Prostate gland (tissue), 2 donors: ENCODE data around the gene AGR3. TPM values are rescaled to one million over a fixed set of nuclear protein-coding genes. Genes with fewer than 3 reads are reported as not detected.

Experiments
- DNase-seq: peaks from one replicate; pipeline ENCODE4 v3.0.0-alpha.2; 2019; ENCODE audit warnings: low spot score
- H3K27ac ChIP-seq, 2 donors: fragments of 200-600 bp; sonication (generic); 2 replicates each; pipeline ENCODE4 v1.5.1; 2017 to 2019
- H3K27me3 ChIP-seq: fragments of 200-600 bp; sonication (generic); replicated peaks from 2 replicates; pipeline ENCODE4 v1.5.1; 2019; ENCODE audit not compliant: insufficient read depth
- H3K36me3 ChIP-seq, 2 donors: fragments of 200-600 bp; sonication (generic); 1 replicate in 1 of 2; 2 replicates in 1 of 2; pipeline versions ENCODE4 v1.5.1 to v1.8.1; 2017 to 2019
- H3K4me1 ChIP-seq: fragments of 200-600 bp; sonication (generic); replicated peaks from 2 replicates; pipeline ENCODE4 v1.5.1; 2019
- H3K4me3 ChIP-seq, 2 donors: fragments of 200-600 bp; sonication (generic); 2 replicates each; pipeline ENCODE4 v1.5.1; 2017 to 2019
- H3K9me3 ChIP-seq: fragments of 200-600 bp; sonication (generic); 2 replicates; pipeline ENCODE4 v1.5.1; 2017
- POLR2A ChIP-seq: fragments of 450-650 bp; IDR thresholded peaks from one replicate; pipeline ENCODE4 v1.6.1; 2016; ENCODE audit warnings: antibody characterized with exemption, mild to moderate bottlenecking
- POLR2AphosphoS5 ChIP-seq: sonication (generic); formaldehyde crosslinking; IDR thresholded peaks from one replicate; pipeline ENCODE4 v1.6.1; 2017; ENCODE audit warnings: antibody characterized with exemption
- WGBS: methylation state at CpG from one replicate; pipeline ENCODE4 v1.1.5; 2018; 5-methylcytosine and 5-hydroxymethylcytosine counted together
- intact Hi-C: fragments of 100-400 bp; cut with DNase I; formaldehyde crosslinking; loops from one replicate; pipeline ENCODE4 v1.14.2; 2022
- total RNA-seq, 2 donors: library from RNA; depleted of rRNA; stranded (reverse); fragments of >200 nt; gene quantifications; one replicate each; pipeline ENCODE4 v1.1.0, GENCODE V29; 2016
- TF ChIP-seq, protein P1 (sequence below), 4 experiments: fragments of 200-600 bp in 2 of 4; fragments of 450-650 bp in 2 of 4; sonication (generic) in 2 of 4; IDR thresholded peaks; 1 replicate in 3 of 4; 2 replicates in 1 of 4; pipeline ENCODE4 v1.5.1; 2016 to 2019; ENCODE audit warnings: antibody characterized with exemption in 4 of 4, mild to moderate bottlenecking in 2 of 4, moderate library complexity in 2 of 4

Gene AGR3
- total RNA-seq, 2 donors from 2014 or later, result 6.7 TPM; not detected in 1

DNA sequence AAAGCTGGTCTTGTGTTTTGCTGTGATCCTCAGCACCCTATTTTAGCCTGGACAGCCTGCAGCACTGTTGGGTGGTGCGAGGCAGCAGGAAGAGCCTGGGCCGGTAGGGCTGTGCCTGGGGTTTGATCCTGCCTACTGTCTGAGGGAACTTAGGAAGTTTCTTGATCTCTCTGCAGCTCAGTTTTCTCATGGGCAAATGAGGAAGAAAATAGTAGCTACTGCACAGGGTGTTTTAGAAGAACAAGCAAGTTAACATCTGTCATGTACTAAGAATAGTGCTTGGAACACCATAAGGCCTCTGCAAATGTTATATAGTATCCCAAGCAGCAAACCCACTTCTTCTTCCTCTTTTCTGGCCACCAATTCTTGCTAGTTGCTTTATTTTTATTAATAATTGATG is 65.0 kb downstream of the AGR3 start:
- Histone ChIP-seq H3K9me3 (no peaks in the 10 kb centered on the region), H3K4me3 (no peak overlapping the region), H3K4me1 (no peaks in the 10 kb centered on the region), H3K36me3 (no peaks in the 10 kb centered on the region), H3K27me3 (no peaks in the 10 kb centered on the region), H3K27ac (no peak overlapping the region)
- no peak for DNase-seq
- intact Hi-C loops, result no loop called here
- no peak for TF ChIP-seq POLR2A
- TF ChIP-seq, protein P1, sequence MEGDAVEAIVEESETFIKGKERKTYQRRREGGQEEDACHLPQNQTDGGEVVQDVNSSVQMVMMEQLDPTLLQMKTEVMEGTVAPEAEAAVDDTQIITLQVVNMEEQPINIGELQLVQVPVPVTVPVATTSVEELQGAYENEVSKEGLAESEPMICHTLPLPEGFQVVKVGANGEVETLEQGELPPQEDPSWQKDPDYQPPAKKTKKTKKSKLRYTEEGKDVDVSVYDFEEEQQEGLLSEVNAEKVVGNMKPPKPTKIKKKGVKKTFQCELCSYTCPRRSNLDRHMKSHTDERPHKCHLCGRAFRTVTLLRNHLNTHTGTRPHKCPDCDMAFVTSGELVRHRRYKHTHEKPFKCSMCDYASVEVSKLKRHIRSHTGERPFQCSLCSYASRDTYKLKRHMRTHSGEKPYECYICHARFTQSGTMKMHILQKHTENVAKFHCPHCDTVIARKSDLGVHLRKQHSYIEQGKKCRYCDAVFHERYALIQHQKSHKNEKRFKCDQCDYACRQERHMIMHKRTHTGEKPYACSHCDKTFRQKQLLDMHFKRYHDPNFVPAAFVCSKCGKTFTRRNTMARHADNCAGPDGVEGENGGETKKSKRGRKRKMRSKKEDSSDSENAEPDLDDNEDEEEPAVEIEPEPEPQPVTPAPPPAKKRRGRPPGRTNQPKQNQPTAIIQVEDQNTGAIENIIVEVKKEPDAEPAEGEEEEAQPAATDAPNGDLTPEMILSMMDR (IDR thresholded peaks at IDR 0.05), result no peak
- no peak for TF ChIP-seq POLR2AphosphoS5
- 40% methylated on average over 2 of the region's 2 CpGs for WGBS

DNA sequence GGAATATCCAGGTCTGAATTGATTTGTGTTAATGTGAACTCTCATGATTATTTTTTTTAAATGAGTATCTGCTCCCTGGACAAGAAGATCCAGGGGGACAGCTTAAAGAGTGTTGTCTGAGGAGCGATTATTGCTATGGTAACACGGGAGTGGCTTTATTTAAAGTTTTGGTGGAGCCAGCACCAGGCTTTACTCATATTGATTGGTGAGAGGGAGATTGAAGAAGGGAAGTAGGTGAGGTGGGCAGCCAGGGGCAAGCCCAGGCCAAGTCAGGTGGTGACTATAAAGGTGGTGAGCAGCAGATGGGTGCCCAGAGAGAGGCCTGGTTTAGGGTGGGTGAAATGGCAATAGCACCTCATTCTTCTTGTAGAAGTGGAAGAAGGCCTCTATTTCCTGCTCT is 66.8 kb downstream of the AGR3 start:
- no peaks in the 10 kb centered on the region for H3K9me3 ChIP-seq
- no peaks in the 10 kb centered on the region for H3K36me3 ChIP-seq
- H3K27ac ChIP-seq, result no peak overlapping the region
- no peak overlapping the region for H3K4me3 ChIP-seq
- 84% methylated on average over 2 of the region's 2 CpGs for WGBS
- no peak for DNase-seq
- intact Hi-C loops, result no loop called here
- H3K27me3 ChIP-seq, result no peaks in the 10 kb centered on the region
- TF ChIP-seq POLR2A (no peak), POLR2AphosphoS5 (no peak)
- TF ChIP-seq, protein P1 (IDR thresholded peaks at IDR 0.05), result no peak
- H3K4me1 ChIP-seq, result no peaks in the 10 kb centered on the region

DNA sequence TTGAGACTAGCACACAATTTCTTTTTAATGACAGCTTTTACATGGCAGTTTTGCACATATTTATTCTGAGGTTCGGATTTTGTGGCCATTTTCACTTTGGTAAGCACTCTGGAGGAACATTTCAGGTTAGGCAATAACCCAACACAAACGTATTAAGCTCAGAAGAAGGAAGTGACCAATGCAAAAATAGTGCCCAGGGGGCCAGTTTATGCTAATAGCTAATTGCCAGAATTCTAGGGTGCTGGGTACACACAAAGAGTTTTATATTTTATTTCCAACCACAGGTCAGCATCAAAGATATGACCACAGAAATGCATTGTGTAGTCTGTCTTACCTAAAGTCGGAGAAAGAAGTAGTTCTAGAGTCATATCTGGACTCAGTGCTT is 68.6 kb downstream of the AGR3 start:
- intact Hi-C loops, result no loop called here
- Histone ChIP-seq H3K27me3 (no peaks in the 10 kb centered on the region), H3K4me3 (no peak overlapping the region), H3K4me1 (no peaks in the 10 kb centered on the region), H3K36me3 (no peaks in the 10 kb centered on the region), H3K27ac (no peak overlapping the region), H3K9me3 (no peaks in the 10 kb centered on the region)
- TF ChIP-seq POLR2AphosphoS5, result no peak
- TF ChIP-seq, protein P1 (IDR thresholded peaks at IDR 0.05), result no peak
- no peak for TF ChIP-seq POLR2A
- WGBS, result 36% methylated on average over 3 of the region's 3 CpGs
- peak; percentile 18 for DNase-seq

DNA sequence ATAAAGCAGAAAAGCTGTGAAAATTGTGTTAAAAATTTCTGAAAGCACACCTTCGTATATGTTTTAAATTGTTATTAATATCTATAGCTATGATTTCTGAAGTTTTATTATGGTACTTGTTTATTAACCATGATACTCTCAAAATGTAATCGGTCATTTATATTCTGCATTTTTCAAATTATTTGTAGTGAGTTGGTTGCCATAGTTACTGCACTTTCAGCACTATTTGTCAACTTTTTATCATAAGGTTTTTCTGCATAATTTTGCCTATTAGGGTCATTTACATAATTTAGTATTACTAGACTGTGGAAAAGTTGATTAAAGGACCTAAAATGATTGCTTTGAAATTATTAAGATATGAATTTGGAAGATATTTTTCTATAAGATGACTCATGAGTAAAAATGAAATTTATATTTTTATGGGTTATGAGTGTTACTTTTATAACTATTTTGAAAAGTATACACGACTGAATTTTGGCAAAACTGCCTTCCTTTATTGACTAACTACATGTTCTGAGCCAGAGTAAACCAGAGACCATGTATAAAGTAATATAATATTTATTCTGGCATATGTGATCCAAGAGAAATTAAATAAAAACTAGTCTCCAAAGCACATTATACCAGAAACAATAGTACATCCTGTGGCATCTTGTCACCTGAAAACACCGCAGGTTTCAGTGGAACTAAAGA is 69.1 kb downstream of the AGR3 start:
- intact Hi-C loops, result no loop called here
- H3K4me1 ChIP-seq, result no peaks in the 10 kb centered on the region
- TF ChIP-seq POLR2A, result no peak
- peak; percentile 75 for TF ChIP-seq POLR2AphosphoS5
- WGBS, result 60% methylated on average over 4 of the region's 4 CpGs
- no peak overlapping the region for H3K27ac ChIP-seq
- H3K4me3 ChIP-seq, result no peak overlapping the region
- H3K36me3 ChIP-seq, result no peaks in the 10 kb centered on the region
- H3K27me3 ChIP-seq, result no peaks in the 10 kb centered on the region
- no peak for DNase-seq
- no peaks in the 10 kb centered on the region for H3K9me3 ChIP-seq

DNA sequence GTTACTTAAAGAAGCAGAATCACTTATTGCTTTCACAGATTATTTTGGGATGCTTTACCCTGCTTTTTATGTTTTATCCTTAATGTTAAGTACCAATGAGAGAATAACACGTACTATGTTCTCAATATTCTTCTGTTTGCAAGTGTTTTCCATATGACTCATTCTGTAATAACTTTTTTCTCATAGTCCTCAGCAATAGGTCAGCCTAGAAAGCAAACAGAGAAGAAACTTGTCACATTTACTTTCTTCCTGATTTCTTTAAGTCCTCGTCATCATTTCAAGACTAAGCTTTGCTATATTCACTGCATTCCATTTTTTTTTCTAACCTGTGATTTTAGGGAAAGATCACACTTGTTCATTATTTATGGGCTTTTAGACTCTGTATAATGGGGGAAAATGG is 70.2 kb downstream of the AGR3 start:
- H3K4me1 ChIP-seq, result no peaks in the 10 kb centered on the region
- intact Hi-C loops, result no loop called here

More for the DNA sequence above, 70.2 kb downstream of the AGR3 start:
- Histone ChIP-seq H3K36me3 (no peaks in the 10 kb centered on the region), H3K9me3 (no peaks in the 10 kb centered on the region), H3K27ac (no peak overlapping the region), H3K4me3 (no peak overlapping the region), H3K27me3 (no peaks in the 10 kb centered on the region)
- TF ChIP-seq, protein P1 (IDR thresholded peaks at IDR 0.05), result no peak
- no peak for TF ChIP-seq POLR2AphosphoS5
- TF ChIP-seq POLR2A, result no peak
- DNase-seq, result no peak
- WGBS, result 28% methylated on average over 2 of the region's 2 CpGs
